ENCODE measurements around the gene GPR18.

The GPR18 gene

DNA sequence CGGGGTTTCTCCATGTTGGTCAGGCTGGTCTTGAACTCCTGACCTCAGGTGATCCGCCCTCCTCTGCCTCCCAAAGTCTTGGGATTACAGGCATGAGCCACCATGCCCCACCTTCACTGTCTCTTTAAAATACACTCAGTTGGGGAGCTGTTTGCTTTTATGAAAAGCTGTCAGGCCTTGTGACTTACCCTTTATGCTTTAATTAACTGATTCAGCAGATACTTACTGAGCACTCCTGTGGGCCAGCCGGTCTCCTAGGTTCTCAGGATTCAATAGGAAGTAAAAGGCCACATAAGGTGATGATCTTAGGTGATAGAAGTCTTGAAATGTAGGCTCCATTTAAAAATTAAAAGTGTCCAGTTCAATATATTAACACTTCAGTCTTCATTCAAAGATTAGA is 50.0 kb downstream of the GPR18 start:
- POLR2A ChIA-PET, result no interaction called here

DNA sequence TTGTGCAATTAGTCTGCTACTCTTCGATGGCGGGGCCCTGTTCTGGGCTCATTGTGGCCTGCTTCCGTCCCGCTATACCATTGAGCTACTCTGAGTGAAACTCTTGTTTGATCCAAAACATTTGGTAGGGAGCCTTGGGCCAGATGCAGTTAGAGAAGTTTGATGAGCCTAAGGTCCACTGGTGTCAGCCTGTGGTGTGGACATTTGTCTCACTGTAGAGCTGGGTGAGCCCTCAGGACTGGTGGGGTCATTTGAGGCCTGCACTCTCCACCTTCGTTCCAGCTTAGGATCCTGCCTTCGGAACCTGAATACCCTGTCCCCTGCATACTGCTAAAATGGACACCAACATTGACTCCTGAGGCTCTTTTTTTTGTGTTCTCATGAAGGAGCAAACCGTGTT is 50.7 kb downstream of the GPR18 start:
- ChIA-PET CTCF (interaction anchor here (1.6 kb wide), 1 partner anchor 58 kb away, joined by 8 read pairs; no protein-coding TSS in a partner anchor), POLR2A (no interaction called here)
- TF ChIP-seq, protein P1, sequence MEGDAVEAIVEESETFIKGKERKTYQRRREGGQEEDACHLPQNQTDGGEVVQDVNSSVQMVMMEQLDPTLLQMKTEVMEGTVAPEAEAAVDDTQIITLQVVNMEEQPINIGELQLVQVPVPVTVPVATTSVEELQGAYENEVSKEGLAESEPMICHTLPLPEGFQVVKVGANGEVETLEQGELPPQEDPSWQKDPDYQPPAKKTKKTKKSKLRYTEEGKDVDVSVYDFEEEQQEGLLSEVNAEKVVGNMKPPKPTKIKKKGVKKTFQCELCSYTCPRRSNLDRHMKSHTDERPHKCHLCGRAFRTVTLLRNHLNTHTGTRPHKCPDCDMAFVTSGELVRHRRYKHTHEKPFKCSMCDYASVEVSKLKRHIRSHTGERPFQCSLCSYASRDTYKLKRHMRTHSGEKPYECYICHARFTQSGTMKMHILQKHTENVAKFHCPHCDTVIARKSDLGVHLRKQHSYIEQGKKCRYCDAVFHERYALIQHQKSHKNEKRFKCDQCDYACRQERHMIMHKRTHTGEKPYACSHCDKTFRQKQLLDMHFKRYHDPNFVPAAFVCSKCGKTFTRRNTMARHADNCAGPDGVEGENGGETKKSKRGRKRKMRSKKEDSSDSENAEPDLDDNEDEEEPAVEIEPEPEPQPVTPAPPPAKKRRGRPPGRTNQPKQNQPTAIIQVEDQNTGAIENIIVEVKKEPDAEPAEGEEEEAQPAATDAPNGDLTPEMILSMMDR (IDR thresholded peaks at IDR 0.05; ENCODE audit: insufficient read depth, low read length, missing control alignments), result no peak
- DNase-seq (ENCODE audit: low read depth, low spot score), result no peak
- H3K4me3 ChIP-seq (ENCODE audit: low read depth, low read length), result no peak overlapping the region

More for the DNA sequence above, 50.0 kb downstream of the GPR18 start:
- TF ChIP-seq, protein P1 (IDR thresholded peaks at IDR 0.05; ENCODE audit: insufficient read depth, low read length, missing control alignments), result no peak
- H3K4me3 ChIP-seq (ENCODE audit: low read depth, low read length), result no peak overlapping the region
- CTCF ChIA-PET, result interaction anchor here (1.1 to 2.0 kb wide), 2 partner anchors 58 to 228 kb away, joined by 5 read pairs; no protein-coding TSS in a partner anchor
- DNase-seq (ENCODE audit: low read depth, low spot score), result no peak

DNA sequence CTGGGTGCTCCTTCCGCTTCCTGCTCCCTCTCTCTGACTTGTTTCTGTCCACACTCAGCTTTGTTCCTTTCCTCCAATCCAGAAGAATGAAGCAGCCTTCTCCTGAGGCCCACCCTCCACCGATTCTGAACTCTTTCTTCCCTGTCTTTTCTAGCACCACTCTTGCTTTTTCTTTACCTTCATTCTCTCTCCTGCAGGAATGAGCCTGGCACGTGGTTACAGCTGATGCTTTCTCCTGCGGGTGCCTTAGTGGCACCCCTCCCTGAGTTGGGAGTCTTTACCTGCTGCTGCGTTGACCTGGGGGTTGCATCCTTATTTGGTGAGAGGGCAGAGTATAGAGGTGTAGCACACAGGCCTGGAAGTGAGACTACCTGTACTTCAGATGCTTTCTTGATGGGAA is 51.3 kb downstream of the GPR18 start:
- H3K4me3 ChIP-seq (ENCODE audit: low read depth, low read length), result no peak overlapping the region
- POLR2A ChIA-PET, result no interaction called here
- TF ChIP-seq, protein P1 (IDR thresholded peaks at IDR 0.05; ENCODE audit: insufficient read depth, low read length, missing control alignments), result no peak
- CTCF ChIA-PET, result interaction anchor here (1.2 to 1.6 kb wide), 2 partner anchors 30 to 59 kb away, joined by 6 to 8 read pairs; no protein-coding TSS in a partner anchor
- DNase-seq (ENCODE audit: low read depth, low spot score), result no peak

DNA sequence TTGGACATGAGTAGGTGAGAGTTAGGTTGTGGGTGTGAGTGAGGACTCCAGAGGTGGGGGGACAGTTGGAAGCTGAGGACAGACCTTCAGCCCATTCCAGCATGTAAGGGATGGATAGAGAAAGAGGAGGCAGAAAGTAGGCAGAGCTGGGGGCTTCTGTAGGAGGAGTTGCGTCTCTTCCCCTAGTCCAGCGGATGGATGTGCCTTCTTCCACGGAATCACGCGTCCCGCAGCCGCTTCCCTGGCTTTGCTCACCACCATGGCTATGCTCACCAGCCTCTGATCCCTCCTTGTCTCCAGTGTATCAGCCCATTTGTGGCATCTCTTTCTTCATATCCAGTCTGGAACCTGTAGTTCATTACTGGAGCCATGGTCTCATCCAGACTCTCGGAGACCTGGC is 52.0 kb downstream of the GPR18 start:
- no peak overlapping the region for H3K4me3 ChIP-seq (ENCODE audit: low read depth, low read length)
- TF ChIP-seq, protein P1 (IDR thresholded peaks at IDR 0.05; ENCODE audit: insufficient read depth, low read length, missing control alignments), result no peak
- no peak for DNase-seq (ENCODE audit: low read depth, low spot score)
- ChIA-PET POLR2A (no interaction called here), CTCF (interaction anchor here (1.2 to 1.6 kb wide), 2 partner anchors 30 to 60 kb away, joined by 6 to 8 read pairs; no protein-coding TSS in a partner anchor)

DNA sequence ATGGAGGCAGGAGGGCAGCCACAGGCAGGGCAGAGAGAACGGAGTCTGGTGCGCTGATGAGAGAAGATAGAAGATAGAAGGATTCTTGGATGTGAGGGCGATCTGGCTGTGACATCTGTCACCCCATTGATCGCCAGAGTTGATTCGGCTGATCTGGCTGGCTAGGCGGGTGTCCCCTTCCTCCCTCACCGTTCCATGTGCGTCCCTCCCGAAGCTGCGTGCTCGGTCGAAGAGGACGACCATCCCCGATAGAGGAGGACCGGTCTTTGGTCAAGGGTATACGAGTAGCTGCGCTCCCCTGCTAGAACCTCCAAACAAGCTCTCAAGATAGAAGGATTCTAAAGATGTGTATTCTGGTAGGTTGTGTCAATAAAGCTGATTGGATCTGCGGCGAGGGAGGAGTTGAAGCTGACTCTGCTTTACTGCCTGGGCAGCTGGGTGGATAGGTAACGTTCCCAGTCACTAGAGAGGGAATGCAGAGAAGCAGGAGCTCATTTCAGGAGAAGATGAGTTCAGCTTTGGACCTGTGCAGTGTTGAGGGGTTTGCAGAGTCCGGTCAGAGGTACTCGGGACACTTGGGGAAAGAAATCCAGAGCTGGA is 52.5 kb downstream of the GPR18 start:
- H3K4me3 ChIP-seq (ENCODE audit: low read depth, low read length), result no peak overlapping the region
- CTCF ChIA-PET, result interaction anchor here (1.2 kb wide), 1 partner anchor 29 kb away, joined by 6 read pairs; no protein-coding TSS in a partner anchor
- POLR2A ChIA-PET, result no interaction called here

More for the DNA sequence above, 52.5 kb downstream of the GPR18 start:
- TF ChIP-seq, protein P1 (IDR thresholded peaks at IDR 0.05; ENCODE audit: insufficient read depth, low read length, missing control alignments), result no peak
- no peak for DNase-seq (ENCODE audit: low read depth, low spot score)

All from AG04449 (cell line).